Activated CD8-positive, alpha-beta memory T cell treated with anti-CD3 and anti-CD28 coated beads for 24 hours (primary cell): ENCODE data around the gene XRRA1.

Source experiments
- DNase-seq: peaks from one replicate; pipeline ENCODE4 v3.0.0-alpha.2; 2020

The XRRA1 gene

GRCh38 chr11:74824285-74824982, 124.5 kb downstream of the XRRA1 start:
- DNase-seq = no peak

- no peak for DNase-seq
These were observed 126.7 kb downstream of the XRRA1 start for GRCh38 chr11:74822170-74822569.

GRCh38 chr11:74820763-74821162, 128.1 kb downstream of the XRRA1 start:
- no peak for DNase-seq

GRCh38 chr11:74819400-74819799, 129.5 kb downstream of the XRRA1 start:
- no peak for DNase-seq

- DNase-seq = no peak
These were observed 130.5 kb downstream of the XRRA1 start for GRCh38 chr11:74818283-74818946.

- no peak for DNase-seq
These were observed 132.2 kb downstream of the XRRA1 start for GRCh38 chr11:74816664-74817063.

- DNase-seq = no peak
These were observed 132.9 kb downstream of the XRRA1 start for GRCh38 chr11:74815966-74816365.

- DNase-seq = no peak
These were observed 139.1 kb downstream of the XRRA1 start for GRCh38 chr11:74809801-74810200.

GRCh38 chr11:74806267-74806666, 142.6 kb downstream of the XRRA1 start:
- DNase-seq = no peak

GRCh38 chr11:74791333-74792100, 157.4 kb downstream of the XRRA1 start:
- no peak for DNase-seq
